Measurements from ENCODE around the gene PKMYT1.

PKMYT1 gene

DNA sequence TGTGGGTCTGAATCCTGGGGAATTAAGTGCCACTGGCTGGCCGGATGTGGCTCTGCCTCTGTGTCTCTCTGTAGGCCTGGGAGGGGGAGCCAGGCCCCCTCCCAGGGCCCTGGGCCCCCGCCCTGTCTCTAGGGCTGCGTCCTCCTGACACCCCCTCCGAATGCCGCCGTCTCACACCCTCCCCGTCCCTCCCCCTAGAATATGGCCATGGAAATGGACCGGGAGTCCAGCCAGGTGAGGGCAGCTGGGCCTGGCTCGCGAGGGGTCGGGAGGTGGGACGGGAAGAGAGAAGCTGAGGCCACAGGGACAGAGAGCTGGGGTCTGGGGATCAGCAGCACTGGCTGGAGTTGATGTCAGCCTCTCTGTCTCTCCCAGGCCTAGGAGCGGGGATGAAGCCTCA lies 16.1 kb upstream of the PKMYT1 start:
- DNase-seq (ENCODE audit: low read depth in 2 of 2): no peak

DNA sequence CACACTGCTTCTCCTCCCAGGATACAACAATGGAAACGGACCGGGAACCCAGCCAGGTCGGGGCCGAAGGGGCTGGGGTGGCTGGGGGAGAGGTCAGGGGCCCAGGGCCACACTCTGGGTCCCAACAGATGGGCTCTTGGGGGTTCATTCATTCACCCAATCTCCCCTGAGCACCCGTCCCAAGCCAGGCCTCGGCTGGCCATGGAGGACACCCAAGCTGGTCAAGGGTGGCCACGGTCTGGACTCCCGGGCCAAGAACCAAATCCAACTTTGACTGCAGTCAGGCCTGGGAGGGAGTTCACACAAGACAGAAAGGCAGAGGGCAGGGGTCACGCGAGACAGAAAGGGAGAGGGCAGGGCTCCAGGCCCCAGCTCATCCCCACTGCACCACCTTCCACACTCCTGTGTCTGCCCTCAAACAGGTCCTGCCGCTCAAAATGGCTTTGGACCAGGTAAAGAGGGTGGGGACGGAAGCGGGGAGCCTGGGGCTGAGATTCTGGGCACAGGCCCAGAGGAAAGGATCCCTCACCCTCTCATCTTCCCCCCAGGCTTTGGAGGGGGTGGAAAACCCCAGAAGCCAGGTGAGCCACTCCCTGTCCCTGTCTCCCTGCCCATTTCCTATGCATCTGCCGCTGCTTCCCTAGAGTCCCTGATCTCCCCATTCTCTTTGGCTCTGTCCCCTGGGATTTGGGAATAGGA lies 12.3 kb upstream of the PKMYT1 start:
- DNase-seq (ENCODE audit: low read depth in 2 of 2): no peak

DNA sequence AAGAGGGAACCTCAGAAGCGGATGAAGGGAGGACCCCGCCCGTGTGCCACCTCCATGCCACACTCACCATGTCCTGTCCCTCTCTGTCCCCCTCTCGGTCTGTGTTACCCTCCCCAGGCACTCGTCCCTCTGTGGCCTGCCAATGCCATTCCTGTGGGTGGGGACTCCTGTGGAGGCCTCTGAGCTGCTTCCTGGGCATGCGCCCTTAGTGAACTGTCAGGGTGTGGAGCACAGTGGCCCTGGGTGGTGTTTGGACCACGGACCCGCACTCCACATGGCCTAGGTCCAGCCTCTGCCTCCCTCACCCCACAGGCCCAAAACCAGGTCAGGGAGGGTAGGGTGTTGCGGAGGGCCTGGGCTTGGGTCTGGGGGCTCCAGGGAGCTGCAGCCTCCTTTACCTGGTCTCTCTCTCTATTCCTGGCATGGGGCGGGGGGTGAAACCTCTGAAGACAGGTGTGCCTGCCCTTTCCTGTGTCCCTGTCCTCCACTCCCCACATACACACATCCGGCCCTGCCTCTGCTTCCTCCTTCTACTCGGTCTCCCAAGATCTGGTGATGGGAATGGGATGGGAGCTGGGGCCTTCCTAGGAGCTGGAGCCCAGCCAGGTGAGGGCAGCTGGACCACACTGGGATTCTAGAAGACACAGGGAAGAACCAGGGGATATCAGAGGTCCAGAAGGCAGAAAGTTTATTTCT lies 11.5 kb upstream of the PKMYT1 start:
- no peak for DNase-seq (ENCODE audit: low read depth in 2 of 2)

DNA sequence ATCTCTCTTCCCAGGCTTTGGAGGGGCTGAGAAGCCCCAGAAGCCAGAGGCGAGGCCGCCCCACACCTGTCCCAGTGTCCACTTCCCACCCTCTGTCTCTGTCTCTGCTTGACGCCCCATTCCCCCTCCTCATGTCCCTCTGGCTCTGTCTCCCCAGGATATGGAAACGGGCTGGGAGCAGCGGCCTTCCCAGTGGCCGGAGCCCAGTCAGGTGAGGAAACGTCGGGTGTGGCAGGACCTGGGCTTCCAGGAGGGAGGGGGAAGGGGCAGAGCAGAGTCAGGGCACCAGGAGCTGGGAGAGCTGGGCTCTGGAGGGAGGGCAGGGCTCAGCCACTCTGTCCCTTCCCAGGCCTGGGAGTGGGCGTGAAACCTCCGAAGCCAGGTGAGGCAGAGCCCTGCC lies 10.6 kb upstream of the PKMYT1 start:
- DNase-seq (ENCODE audit: low read depth in 2 of 2): no peak

DNA sequence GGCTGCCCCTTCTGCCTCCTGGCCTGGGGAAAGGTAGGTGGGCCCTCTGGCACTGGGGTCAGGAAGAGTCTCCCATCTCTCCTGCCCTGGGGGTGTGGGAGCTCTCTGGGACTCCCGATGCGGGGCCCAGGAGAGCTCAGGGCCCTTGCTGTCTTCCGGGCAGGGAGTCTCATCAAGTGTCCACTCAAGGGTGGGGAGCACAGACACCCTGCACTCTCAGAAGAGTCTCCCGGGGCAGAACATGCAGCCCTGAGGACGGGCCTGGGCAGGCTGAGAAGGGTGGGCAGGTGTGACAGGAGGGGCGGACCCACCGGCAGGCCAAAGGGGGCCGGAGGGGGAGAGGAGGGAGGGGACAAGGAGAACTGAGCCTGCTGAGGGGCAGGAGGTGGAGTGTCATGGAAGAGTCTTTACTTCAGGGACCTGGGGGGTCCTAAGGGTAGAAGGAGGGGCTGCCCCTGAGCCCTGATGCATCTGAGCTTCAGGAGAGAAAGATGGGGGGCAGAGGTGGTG lies 8.4 kb upstream of the PKMYT1 start:
- DNase-seq (ENCODE audit: low read depth in 2 of 2): no peak

DNA sequence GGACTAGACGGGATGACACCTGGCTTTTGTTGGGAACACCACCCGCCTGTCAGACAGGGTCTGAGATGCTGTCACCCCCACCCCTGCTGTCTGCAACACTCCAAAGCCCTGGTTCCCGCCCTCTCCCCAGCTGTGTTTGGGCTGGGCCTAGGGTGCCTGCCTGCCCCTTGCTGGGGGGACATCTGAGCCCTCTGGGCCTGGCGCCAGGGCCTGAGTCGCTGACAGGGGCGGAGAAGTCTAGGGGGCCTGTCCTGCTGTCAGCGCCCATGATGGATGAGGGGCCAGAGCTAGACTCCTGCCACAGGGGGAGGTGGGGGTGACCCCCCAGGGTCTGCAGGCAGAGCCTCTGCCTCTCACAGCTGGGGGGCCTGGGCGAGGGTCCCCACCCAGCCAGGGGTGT lies 7.6 kb upstream of the PKMYT1 start:
- no peak for DNase-seq (ENCODE audit: low read depth in 2 of 2)

DNA sequence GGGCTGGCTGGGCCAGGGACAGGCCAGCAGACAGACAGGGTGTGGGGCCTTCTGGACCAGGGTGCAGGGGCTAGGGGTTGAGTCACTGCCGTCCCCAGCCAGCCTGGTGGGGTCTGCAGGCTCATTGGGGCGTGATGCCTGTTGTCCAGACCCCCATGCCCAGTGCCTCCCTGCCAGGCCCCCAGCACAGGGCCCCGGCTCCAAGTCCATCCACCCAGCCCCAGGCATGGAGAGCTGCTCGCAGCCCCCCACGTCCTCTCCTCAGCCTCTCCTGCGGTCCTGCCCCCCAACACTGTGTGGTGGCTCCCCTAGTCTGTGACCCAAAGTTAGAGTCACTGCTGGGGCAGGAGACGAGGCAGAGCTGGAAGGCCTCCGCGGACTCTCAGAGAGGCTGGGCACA lies 7.0 kb upstream of the PKMYT1 start:
- no peak for DNase-seq (ENCODE audit: low read depth in 2 of 2)

DNA sequence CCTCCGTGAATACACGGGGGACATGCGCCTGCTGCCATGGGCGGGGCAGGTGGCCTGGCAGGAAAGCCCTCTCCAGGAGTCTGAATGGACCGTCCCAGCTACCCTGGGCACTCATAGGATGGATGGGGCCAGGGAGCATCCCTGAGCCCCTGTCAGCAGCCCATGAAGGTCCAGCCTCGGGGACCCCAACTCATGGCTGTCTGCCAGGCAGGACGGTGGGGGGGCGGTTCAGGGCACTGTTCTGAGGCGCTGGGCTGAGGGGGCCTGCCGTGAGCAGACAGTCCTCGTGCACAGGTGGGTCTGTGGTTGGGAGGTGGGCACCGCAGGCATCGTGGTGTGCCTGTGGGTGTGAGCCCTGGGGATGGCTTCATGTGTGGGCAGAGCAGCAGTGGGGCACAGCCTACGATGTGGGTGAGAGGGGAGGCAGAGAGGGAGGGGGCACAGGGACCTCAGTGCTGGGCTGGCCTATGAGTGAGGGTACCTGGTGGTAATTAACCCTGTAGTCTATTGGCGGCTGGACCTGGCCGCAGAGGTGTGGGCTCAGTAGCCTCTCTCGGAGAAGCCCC lies 6.5 kb upstream of the PKMYT1 start:
- no peak for DNase-seq (ENCODE audit: low read depth in 2 of 2)

DNA sequence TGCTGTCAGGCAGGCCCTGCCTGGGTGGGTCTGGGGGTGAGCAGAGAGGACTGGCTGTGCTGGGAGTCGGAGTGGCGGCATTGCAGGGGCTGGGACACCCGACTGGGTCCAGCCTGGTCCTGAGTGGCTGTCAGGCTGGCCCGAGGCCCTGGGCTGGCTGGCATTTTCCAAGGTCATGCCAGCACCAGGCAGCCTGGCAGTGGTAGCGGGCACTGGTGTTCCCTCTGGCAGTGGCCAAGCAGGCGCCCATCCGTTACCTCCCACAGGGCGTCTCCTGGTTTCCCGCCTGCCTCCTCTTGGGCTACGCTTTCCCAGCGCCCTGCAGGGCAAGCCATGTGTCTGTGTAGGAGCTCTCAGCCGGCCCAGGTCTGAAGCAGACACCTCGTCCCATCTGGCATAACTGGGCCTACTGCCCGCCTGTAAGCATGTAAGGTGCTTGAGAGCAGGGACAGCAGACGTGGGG lies 5.7 kb upstream of the PKMYT1 start:
- no peak for DNase-seq (ENCODE audit: low read depth in 2 of 2)

DNA sequence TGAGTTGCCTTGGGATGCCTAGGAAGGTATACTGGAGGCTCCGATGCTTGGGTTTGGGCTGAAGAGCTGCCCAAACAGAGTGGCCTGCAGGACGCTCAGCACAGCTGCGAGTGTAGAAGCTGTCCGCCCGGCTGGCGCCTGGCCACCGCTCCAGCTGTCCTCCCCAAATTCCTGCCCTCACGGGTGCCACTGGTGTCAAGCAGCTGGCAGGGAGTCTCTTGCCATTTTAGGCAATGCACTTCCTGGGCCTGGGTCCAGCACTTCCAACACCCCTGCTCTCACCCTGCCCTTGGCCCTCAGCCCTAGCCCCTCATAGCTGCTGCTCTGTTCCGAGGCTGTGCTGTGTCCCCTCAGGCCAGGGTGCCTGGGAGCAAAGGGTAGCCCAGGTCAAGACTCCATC lies 5.2 kb upstream of the PKMYT1 start:
- no peak for DNase-seq (ENCODE audit: low read depth in 2 of 2)

DNA sequence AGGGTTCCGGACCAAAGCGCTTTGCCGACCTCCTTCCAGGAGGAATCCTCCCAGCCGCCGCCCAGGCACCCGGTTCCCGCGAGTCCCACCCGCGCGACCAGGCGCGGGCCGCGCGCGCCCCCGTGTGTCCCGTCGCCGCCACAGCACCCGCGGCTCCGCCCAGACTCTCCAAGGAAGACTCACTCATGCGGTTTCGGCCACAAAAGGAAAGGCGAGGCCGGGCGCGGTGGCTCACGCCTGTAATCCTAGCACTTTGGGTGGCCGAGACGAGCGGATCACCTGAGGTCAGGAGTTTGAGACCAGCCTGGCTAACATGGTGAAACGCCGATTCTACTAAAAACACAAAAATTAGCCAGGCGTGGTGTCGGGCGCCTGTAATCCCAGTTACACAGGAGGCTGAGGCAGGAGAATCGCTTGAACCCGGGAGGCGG lies 3.5 kb upstream of the PKMYT1 start:
- DNase-seq (ENCODE audit: low read depth in 2 of 2): peak in 1 of 2 donors; percentile 33

DNA sequence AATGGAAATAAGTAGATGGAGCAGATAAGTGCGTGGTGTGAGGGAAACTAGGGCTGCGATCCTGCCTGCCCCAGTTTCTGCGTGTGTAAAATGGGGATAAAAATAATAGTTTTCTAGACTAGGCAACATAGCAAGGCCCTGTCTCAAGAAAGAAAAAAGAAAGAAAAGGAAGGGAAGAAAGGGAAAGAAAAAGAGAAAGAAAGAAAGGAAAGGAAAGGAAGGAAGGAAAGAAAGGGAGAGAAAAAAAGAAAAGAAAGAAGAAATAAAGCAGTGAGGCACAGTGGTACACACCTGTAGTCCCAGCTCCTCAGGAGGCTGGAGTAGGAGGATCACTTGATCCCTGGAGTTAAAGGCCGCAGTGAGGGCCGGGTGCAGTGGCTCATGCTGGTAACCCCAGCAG lies 2.2 kb upstream of the PKMYT1 start:
- DNase-seq (ENCODE audit: low read depth in 2 of 2): no peak

DNA sequence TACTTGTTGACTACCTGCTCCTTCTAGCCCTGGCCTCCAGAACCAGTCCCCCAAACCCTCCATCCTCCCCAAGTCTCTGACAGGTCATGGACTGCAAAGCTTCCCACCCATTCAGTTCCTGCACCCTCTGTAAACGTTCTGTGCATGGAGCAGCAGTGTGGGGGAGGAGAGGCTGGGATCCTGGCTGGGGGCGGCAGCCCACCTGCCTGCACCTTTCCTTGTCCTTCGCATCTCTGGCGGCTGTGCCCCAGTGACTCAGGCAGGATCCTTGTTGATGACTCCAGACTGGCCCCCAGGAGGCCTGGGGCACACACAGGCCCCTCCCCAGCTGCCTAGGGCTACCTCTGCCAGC lies 1.6 kb upstream of the PKMYT1 start:
- no peak for DNase-seq (ENCODE audit: low read depth in 2 of 2)

DNA sequence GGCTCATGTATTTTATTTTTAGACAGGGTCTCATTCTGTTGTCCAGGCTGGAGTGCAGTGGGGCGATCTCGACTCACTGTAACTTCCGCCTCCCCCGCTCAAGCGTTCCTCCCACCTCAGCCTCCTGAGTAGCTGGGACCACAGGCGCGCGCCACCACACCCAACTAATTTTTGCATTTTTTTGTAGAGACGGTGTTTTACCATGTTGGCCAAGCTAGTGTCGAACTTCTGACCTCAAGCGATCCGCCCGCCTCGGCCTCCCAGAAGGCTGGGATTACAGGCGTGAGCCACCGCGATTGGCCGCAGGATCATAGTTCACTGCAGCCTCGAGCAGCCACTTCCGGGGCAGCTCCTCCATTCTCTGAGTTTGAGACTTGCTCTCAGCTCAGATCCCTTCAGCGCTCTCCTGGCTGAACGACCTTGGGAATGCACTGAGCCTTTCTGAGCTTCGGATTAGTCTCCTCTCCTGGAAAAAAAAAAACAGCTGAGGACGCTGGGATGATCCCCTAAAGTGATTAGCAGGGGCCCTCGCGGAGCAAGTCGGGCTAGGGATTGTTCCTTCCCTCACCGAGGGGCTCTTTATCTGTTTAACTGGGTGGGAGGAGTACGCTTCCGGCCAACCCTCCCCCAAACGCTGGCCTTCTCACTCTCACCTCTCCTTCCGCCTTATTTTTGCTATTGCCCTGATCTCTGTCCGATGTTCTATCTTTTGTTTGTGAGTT lies 1.1 kb upstream of the PKMYT1 start:
- DNase-seq (ENCODE audit: low read depth in 2 of 2): no peak

DNA sequence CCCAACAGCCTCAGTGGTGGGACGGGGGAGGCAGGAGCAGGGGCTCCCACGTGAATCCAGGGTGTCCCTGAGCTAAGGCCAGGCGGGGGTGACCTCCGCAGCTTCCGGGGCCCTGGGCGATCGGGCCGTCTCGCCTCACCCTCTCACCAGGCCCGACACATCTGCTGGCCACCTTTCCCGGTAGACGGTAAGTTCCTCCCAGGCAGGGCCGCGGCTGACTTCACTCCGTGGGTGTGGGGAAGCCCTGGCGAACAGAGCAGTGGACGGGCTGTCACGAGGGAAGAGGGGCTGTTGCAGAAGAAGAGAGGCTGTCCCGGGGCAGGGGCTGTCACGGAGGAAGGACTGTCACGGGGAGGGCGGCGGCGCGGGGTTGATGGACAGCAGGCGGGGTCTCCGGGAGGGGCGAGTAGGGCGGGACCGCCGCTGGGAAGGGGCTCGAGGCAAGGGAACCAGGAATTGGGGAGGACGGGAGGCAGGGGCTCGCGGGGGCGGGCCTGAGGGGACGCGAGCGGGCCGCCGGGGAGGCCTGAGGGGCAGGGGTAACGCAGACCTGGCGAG lies 498 bp downstream of the PKMYT1 start:
- DNase-seq (ENCODE audit: low read depth in 2 of 2): no peak

DNA sequence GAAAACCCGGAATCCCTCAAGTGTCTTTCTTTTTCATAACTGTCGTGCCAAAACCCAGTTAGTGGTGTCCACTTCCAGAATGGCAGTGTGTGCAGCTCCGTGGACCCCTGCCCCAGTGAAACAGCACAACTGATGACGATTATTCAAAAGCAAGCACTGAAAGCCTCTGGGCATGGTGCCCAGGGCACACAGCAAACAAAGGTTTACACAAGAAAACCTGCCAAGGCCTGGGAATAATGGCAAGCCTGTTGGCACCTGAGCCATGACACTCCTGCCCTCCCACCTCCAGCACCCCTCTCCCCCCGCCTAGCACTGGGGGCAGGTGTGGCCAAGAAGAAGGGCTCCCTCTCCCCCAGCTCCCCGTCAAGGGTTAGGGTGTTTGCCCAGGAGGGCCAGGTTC lies 2.8 kb downstream of the PKMYT1 start:
- no peak for DNase-seq (ENCODE audit: low read depth in 2 of 2)

DNA sequence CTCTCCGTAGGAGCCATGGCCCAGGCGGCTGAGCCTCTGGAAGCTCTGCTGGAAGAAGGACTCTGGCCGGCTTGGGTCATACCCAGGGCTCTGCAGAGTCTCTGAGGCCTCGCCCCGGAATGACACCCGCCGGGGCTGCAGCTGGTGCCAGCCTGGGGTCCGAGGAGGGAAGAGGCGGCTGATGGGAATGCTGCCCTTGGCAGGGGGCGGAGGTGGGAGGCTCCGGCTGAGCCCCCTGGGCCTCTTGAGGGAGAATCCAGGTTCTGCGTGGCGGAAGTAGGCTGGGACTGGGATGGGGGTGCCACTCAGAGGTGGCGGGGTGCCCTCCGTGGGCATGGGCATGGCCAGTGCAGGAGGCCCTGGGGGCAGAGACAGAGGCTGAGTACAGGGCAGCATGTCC lies 3.6 kb downstream of the PKMYT1 start:
- no peak for DNase-seq (ENCODE audit: low read depth in 2 of 2)

DNA sequence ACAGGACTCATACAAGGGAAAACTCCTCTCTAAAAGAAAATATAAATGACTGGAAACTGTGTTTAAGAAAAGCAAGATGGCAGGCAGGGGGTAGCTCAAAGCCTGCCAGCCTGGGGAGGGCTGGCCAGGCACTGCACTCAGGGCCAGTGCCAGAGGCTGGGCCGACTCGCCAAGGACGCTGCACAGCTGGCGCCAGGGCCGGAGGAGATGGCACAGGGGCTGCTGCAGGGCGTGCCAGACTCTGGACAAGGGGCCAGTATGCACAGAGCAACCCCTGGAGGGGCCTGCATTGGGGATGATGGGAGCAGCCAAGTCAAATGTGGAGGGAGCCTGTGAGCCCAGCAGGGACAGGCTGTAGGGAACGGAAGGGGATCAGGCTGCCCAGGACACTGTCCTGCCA lies 4.0 kb downstream of the PKMYT1 start:
- DNase-seq (ENCODE audit: low read depth in 2 of 2): no peak

DNA sequence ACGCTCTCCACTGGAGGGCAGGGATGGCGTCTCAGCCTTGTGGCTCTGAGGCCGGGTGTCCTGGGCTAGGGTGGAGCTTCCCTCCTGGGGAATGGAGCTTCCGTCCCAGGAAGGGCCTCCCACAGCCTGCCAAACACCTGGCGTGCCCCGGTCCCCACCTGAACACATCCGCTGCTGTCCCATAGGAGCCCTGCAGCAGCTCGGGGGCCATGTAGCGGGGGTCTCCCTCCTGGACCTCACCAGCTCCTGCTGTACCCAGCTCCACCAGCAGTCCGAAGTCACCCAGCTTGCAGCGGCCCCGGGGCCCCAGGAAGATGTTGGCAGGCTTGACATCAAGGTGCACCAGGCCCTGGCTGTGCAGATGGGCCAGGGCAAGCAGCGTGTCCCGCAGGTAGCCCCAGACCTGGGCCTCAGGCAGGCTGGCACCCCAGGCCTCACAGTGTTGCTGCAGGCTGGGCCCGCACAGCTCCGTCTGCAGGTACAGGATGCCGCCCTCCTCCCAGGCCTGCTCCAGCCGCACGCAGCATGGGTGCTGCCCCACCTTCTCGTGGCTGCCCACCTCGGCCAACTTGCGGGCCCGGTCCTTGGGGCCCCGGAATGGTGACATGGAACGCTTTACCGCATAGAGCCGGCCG lies 5.0 kb downstream of the PKMYT1 start:
- no peak for DNase-seq (ENCODE audit: low read depth in 2 of 2)

DNA sequence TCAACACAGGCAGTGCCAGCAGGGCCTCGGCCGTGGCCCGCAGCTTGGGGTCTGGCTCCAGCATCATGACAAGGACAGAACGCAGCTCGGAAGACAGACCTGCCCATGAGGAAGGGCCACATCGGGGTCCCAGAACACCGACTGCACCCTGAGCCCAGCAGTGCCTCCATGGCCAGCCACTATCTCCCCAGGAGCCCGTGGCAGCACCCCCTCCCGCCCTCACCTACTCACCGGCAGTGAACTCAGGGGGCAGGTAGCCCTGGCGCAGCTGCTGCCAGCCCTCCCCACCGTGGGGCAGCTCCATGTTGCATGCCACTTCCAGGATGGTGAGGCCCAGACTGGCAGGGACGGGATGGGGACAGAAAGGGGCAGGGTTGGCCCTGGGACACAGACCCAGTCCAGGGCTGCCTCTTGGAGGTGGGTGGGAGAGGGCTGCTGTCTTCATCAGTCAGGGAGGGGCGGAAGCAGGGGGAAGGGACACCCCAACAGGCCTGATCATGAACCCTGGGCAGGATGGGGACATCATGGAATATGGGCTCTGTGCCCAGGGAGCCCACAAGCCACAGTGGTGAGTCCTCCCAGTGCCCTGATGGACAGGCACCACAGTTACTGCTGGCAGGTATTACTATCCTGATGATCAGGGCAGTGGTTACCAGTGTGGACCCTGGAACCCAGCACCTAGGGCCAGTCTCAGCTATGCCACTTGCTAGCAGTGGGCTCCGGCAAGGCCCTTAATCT lies 5.8 kb downstream of the PKMYT1 start:
- DNase-seq (ENCODE audit: low read depth in 2 of 2): no peak

Measured in activated CD8-positive, alpha-beta memory T cell treated with anti-CD3 and anti-CD28 coated beads for 4 hours (primary cell).